GM12878 (cell line): Measurements from ENCODE around the gene WRAP73. TPM values are rescaled to one million over a fixed set of nuclear protein-coding genes. Genes with fewer than 3 reads are reported as not detected.

Experiments used
- E2F8 ChIP-seq: fragments of 450-650 bp; IDR thresholded peaks from 2 replicates; pipeline ENCODE4 v1.6.1; 2018; ENCODE audit warnings: mild to moderate bottlenecking, low read depth, moderate library complexity; ENCODE audit not compliant: partially characterized antibody
- EP300 ChIP-seq, 2 experiments: fragments of 150-350 bp in 1 of 2; IDR thresholded peaks; 2 replicates each; pipeline ENCODE4 v1.6.1; 2011 to 2012; ENCODE audit warnings: low read depth in 2 of 2, low read length in 2 of 2, borderline replicate concordance in 1 of 2, improper control_type of control experiment in 1 of 2, inconsistent platforms in 1 of 2; ENCODE audit not compliant: control insufficient read depth in 1 of 2
- EZH2 ChIP-seq: IDR thresholded peaks from 2 replicates; pipeline ENCODE4 v1.6.1; 2012; ENCODE audit warnings: low read depth, mild to moderate bottlenecking, control low read depth, inconsistent platforms, low read length, borderline replicate concordance; ENCODE audit not compliant: control insufficient read depth
- NKRF ChIP-seq: fragments of 450-650 bp; conservative IDR thresholded peaks from 2 replicates; pipeline ENCODE4 v1.6.1; 2017; ENCODE audit warnings: mild to moderate bottlenecking, moderate library complexity
- POLR2A ChIP-seq: IDR thresholded peaks from 2 replicates; pipeline ENCODE4 v1.6.1; 2011; ENCODE audit warnings: low read depth, mild to moderate bottlenecking, low read length
- RUNX3 ChIP-seq: IDR thresholded peaks from 2 replicates; pipeline ENCODE4 v1.6.1; 2012; ENCODE audit warnings: low read length, inconsistent platforms
- STAT1 ChIP-seq: fragments of 450-650 bp; conservative IDR thresholded peaks from 2 replicates; pipeline ENCODE4 v1.6.1; 2014; ENCODE audit warnings: antibody characterized with exemption, mild to moderate bottlenecking
- TCF12 ChIP-seq: IDR thresholded peaks from 2 replicates; pipeline ENCODE4 v1.6.1; 2011; ENCODE audit warnings: low read depth, mild to moderate bottlenecking, low read length
- ZNF622 ChIP-seq: fragments of 450-650 bp; IDR thresholded peaks from 2 replicates; pipeline ENCODE4 v1.6.1; 2017; ENCODE audit warnings: mild to moderate bottlenecking, inconsistent platforms
- polyA plus RNA-seq, 11 experiments: library from polyadenylated mRNA; depleted of rRNA in 4 of 11; unstranded in 6 of 11; stranded (reverse) in 5 of 11; fragments of >200 nt; fragmentation: Nextera tagmentation in 4 of 11; fragmentation: Illumina TruSeq in 1 of 11; extraction: Ambion mirVana in 4 of 11; extraction: Trizol in 1 of 11; gene quantifications; 1 replicate in 1 of 11; 2 replicates in 10 of 11; pipeline versions ENCODE4 v1.2.1 to v1.2.3, GENCODE V29; 2011 to 2016; ENCODE audit warnings: inconsistent platforms in 2 of 11, missing spikeins in 2 of 11, low read depth in 1 of 11
- total RNA-seq, 4 experiments: library from RNA; depleted of rRNA in 3 of 4; stranded (reverse); fragments of >200 nt in 3 of 4; fragmentation: Illumina TruSeq in 1 of 4; extraction: Trizol in 1 of 4; gene quantifications; 2 replicates each; pipeline versions ENCODE4 v1.2.1 to v1.2.3, GENCODE V29; 2013 to 2021

WRAP73 gene
- total and polyA plus RNA-seq, 10 of the 15 experiments (the other 5 are each of a cell fraction or from before 2014, with no cell fraction given), result 3.2 to 65.8 (median 48.0) TPM

GRCh38 chr1:3649342-3650247 lies at the start of gene WRAP73 (continued):
- TF ChIP-seq RUNX3, result peak; percentile 43
- TF ChIP-seq POLR2A, result peak; percentile 79
- TF ChIP-seq NKRF, result peak; percentile 77
- 0 out of 2 replicates have a peak, but pooled peaks have one; percentile 3 for TF ChIP-seq TCF12
- TF ChIP-seq E2F8, result peak; percentile 63
- TF ChIP-seq EZH2, result no peak
- no peak for TF ChIP-seq EP300 (IDR thresholded peaks at IDR 0.05; ENCODE audit: borderline replicate concordance in 1 of 2, control insufficient read depth in 1 of 2, low read depth in 2 of 2, low read length in 2 of 2)
- no peak for TF ChIP-seq ZNF622
- peak; percentile 66; the same call in 1 of the 2 replicates for TF ChIP-seq STAT1
